GM18511 (cell line): Measurements from ENCODE around the gene SSU72.
"Not testable (repeated sequence)": the region's sequence is repeated elsewhere in the genome, so short reads cannot be mapped to it uniquely, and the experiment has no call there.

Experiments used
- ATAC-seq: cut with Tn5 transposase; IDR thresholded peaks from one replicate; pipeline ENCODE4 v1.9.1; 2021; ENCODE audit warnings: mild to moderate bottlenecking, moderate library complexity; ENCODE audit not compliant: unreplicated experiment

The SSU72 gene

DNA sequence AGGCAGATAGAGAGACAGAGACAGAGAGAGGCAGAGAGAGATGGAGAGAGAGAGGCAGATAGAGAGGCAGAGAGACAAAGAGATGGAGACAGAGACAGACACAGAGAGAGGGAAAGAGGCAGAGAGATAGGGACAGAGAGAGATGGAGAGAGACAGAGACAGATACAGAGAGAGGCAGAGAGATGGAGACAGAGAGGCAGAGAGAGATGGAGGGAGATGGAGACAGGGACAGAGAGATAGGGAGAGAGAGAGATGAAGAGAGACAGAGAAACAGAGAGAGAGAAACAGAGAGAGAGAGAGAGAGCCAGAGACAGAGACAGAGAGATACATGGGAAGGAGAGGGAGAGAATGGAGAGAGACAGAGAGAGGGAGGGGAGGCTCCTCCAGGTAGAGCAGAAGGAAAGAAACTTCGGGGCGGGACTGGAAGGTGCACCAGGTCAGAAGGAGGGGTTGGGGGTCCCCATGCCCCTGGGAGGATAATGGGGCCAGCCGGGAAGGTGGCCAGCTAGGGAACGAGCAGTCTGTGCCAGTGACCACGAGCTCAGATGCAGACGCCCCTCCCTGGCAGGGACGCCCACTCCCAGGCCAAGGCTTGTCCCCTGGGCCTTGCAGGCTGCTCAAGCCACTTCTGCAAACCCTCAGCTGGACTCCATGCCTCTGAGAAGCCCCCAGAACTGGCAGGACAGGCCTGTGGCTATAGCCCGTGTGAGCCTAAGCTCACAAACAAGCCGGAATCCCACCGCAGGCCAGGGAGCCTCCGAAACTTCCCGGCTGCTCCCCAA is 22.0 kb upstream of the SSU72 start:
- ATAC-seq, result no peak

DNA sequence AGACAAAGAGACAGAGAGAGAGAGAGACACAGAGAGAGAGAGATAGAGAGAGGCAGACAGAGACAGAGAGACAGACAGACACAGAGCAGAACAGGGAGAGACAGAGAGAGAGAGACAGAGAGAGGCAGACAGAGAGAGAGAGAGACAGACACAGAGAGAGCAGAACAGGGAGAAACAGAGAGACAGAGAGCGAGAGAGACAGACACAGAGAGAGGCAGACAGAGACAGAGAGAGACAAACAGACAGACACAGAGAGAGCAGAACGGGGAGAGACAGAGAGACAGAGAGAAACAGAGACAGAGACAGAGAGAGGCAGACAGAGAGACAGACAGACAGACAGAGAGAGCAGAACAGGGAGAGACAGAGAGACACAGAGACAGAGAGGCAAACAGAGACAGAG is 20.7 kb upstream of the SSU72 start:
- not testable (repeated sequence) for ATAC-seq

GRCh38 chr1:1594602-1595260 is 20.1 kb upstream of the SSU72 start:
- ATAC-seq, result no peak

DNA sequence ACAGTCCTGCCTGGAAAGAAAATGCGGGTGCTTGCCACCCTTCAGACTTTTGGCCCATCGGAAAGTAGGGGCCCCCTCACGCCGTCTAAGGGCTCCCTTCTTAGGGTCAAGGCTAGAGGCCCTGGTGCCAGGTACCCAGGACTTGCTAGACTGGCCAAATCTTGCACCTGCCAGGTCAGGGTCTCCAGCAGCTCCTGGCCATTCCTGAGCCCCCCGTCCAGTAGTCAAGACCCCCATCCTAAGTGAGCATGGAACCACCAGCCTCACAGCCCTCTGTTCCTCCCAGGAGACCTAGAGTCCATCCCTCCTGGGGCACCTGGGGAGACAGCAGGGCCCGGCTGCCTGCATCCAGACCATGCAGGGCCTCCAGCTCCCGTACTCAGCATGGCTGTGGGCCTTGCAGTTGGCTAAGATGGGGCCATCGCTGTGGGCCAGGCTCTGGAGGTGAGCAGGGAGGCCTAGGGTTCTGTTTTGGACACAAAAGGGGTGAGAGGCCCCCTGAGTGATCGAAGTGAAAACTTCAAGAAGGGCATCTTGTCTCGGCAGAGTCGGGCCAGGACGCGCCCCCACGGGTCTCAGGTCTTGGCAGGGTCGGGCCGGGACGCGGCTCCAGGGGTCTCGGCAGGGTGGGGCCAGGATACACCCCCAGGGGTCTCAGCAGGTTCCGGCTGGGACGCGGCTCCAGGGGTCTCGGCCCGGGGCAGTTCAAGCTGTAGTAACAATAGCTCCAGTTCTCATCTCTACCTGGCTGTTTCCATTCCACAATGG is 19.4 kb upstream of the SSU72 start:
- ATAC-seq, result no peak

GRCh38 chr1:1591452-1591851 is 16.8 kb upstream of the SSU72 start:
- ATAC-seq, result no peak

GRCh38 chr1:1583347-1584010 is 8.8 kb upstream of the SSU72 start:
- no peak for ATAC-seq

DNA sequence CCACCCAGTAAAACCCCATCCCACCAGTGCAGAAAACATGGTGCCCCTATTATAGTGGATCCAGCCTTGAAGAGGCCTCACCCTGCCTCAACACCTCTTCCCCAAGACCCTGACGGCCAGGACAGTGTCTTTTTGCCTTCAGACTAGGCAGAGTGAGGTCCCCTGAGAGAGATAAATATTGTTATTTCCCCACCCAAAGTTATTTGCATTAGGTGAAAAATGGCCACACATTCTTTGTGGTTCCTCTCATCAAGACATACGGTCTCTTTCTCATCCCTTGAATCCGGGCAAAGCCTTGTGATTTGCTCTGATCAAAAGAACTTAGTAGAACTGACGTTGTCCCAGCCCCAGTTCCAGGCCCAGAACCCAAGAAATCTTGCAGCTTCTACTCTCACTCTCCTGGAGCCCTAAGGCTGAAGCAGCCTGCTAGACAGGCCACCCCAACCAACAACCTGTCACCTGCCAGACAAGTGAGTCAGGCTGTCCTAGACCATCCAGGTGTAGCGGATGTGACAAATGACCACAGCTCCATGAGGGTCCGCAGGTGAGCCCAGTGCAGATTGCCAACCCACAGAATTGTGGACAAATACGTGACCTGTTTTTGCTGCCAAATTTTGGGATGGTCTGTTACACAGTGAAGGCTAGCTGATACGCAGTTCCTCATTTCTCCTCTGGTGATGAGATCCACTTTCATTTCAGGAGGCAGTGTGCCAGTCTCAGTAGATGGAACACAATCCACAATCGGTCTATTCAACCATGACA is 8.1 kb upstream of the SSU72 start:
- ATAC-seq, result no peak

GRCh38 chr1:1578371-1578940 is 3.8 kb upstream of the SSU72 start:
- ATAC-seq, result no peak

GRCh38 chr1:1577367-1578011 is 2.8 kb upstream of the SSU72 start:
- no peak for ATAC-seq

DNA sequence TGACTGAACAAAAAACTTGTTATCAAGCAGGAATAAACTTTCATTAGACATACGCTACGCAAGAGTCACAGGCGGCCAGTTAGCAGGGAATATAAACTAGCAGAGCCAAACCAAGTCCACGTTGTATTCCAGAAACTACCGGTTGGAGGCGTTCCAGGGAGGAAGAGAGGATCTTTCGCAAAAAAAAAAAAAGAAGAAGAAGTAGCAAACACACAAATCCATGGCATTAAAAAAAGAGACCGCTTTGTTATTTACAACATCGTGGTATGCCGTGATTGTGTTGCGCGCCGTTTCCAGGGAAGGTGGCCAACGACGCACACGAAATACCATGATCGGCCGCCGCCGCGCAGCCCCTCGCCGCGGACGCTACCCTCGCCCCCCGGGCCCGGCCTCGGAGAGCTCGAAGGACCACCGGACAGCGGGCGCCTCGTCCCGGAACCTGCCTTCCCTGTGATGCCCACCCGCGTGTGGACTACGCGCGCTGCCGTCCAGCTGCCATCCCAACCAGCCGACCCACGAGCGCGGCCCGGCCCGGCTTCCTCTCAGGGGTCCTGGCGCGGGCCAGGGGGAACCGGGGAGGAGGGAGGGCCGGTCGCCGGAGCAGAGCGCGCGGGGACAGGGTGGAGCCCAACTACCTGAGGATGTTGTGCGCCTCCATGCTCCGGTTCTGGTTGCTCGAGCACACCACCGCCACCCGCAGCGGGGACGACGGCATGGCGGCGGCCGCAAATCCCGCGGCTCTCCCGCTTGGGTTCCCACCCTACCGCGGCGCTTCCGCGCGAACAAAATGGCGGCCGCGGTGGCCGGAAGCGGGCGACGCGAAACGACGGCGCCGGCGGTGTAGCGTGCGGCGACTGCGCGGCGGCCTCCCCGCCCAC is 581 bp downstream of the SSU72 start:
- peak; percentile 78 for ATAC-seq

DNA sequence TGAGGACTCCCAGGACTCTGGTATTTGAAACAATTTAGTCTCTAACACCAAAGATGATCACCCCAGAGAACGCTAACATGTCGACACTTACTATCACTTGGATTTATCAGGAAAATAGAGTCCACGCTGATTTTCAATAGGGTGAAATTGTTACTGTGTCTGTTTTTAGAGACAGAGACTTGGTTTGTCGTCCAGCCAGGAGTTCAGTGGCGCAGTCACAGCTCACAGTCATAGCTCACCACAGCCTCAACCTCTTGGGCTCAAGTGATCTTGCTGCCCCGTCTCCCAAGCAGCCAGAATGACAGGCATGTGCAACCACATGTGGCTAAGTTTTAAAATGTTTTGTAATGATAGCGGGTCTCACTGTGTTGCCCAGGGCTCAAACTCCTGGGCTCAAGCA is 5.3 kb downstream of the SSU72 start:
- no peak for ATAC-seq

GRCh38 chr1:1567891-1568291 is 6.8 kb downstream of the SSU72 start:
- ATAC-seq, result no peak

DNA sequence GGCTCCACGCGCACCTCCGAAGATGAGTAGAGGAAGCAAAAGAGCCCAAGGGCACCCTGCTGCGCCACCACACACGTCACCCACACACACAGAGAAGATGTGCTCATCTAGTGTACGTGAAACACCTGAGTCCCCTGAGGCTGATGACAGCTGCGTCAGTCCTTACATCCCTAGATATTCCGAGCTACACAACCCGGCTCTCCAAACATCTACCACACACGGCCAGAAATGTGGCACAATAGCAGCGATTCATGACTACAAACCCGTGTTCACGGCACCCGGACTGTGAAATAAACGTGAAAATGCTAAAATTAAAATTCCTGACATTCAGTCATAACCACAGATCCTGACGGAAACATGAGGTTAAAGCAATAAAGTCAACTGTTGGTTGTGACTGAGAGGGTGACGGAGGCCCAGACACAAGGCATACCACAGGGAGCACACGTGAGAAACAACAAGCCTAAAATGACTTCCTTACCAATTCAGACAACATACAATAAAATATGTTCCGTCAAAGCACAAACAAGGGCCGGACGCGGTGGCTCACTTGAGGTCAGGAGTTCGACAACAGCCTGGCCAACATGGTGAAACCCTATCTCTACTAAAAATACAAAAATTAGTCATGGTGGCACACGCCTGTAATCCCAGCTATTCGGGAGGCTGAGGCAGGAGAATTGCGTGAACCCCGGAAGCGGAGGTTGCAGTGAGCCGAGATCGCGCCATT is 7.3 kb downstream of the SSU72 start:
- ATAC-seq, result no peak

GRCh38 chr1:1565340-1565739 is 9.3 kb downstream of the SSU72 start:
- ATAC-seq, result no peak

GRCh38 chr1:1564268-1564667 is 10.4 kb downstream of the SSU72 start:
- ATAC-seq, result no peak

- ATAC-seq, result no peak
Observed at GRCh38 chr1:1563688-1564087, 11.0 kb downstream of the SSU72 start.

DNA sequence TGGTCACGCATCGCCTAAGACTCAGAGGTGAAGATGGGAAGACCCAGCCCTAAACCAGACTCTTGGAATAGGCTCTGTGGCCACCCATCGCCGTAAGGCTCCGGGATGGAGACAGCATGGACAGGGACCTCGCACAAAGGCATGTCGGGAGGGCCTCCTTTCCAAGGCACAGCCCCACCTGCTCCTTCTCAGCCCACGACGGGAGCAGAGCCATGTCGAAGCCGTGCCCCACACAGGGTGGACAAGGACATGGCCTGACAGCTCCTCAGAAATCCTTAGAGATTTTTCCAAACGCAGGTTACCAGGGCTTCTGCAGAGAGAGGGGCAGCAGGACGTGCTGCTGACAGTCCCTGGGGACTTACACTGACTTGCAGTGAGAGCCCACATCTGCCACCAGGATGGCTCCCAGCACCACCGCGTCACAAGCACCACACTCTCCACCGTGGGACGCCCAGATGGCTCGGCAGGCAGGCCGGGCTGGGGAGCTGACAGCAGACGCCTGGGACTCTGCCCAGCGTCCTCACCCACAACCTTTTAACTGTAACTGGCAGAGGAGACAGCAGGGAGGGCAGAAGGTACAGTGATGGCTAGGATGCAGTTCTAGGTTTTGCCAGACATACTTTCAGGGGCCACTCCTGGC is 12.0 kb downstream of the SSU72 start:
- no peak for ATAC-seq
